Measurements from ENCODE around the gene FADS6. TPM values are rescaled to one million over a fixed set of nuclear protein-coding genes. Genes with fewer than 3 reads are reported as not detected.

The FADS6 gene
- total RNA-seq, 4 donors from 2014 or later, result not detected

DNA sequence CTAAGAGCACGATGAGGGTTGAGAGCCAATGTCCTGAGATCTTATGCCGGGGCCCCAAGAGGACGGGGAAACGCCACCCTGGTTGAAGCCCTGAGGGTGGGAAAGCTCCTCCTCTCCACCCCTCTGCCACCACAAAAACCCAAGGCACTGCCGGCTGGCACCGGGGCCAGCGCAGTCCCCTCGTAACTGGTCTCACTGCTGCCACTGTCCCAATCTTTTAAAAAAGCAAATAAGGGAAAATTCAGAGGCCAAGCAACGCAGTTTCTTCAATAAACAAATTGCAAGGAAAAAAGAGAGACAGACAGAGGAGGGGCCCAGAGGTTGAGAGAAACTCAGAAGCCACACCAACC lies 40.4 kb downstream of the FADS6 start:
- H3K4me3 ChIP-seq, result no peak overlapping the region
- in situ Hi-C loops (cut with MboI; ENCODE audit: low sequenced_read_pairs in 4 of 4), result loop anchor here in 1 of 4 donors (25.0 kb wide), 1 partner anchor 466 kb away; no protein-coding TSS in a partner anchor
- ATAC-seq, result no peak
- no peaks in the 10 kb centered on the region for H3K9me3 ChIP-seq
- TF ChIP-seq, protein P1, sequence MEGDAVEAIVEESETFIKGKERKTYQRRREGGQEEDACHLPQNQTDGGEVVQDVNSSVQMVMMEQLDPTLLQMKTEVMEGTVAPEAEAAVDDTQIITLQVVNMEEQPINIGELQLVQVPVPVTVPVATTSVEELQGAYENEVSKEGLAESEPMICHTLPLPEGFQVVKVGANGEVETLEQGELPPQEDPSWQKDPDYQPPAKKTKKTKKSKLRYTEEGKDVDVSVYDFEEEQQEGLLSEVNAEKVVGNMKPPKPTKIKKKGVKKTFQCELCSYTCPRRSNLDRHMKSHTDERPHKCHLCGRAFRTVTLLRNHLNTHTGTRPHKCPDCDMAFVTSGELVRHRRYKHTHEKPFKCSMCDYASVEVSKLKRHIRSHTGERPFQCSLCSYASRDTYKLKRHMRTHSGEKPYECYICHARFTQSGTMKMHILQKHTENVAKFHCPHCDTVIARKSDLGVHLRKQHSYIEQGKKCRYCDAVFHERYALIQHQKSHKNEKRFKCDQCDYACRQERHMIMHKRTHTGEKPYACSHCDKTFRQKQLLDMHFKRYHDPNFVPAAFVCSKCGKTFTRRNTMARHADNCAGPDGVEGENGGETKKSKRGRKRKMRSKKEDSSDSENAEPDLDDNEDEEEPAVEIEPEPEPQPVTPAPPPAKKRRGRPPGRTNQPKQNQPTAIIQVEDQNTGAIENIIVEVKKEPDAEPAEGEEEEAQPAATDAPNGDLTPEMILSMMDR (IDR thresholded peaks at IDR 0.05 in 4 of 5, conservative IDR thresholded peaks at IDR 0.05 in 1 of 5), result no peak
- no peak for TF ChIP-seq POLR2A (IDR thresholded peaks at IDR 0.05)
- no peaks in the 10 kb centered on the region for H3K4me1 ChIP-seq
- peaks cover 53 to 64% (median 56%) of the 10 kb centered on the region in 3 donors for H3K27me3 ChIP-seq
- no peak for DNase-seq
- intact Hi-C loops (cut with DNase I; ENCODE audit: low total_unique reads), result no loop called here
- no peak overlapping the region for H3K27ac ChIP-seq
- H3K36me3 ChIP-seq, result no peaks in the 10 kb centered on the region

DNA sequence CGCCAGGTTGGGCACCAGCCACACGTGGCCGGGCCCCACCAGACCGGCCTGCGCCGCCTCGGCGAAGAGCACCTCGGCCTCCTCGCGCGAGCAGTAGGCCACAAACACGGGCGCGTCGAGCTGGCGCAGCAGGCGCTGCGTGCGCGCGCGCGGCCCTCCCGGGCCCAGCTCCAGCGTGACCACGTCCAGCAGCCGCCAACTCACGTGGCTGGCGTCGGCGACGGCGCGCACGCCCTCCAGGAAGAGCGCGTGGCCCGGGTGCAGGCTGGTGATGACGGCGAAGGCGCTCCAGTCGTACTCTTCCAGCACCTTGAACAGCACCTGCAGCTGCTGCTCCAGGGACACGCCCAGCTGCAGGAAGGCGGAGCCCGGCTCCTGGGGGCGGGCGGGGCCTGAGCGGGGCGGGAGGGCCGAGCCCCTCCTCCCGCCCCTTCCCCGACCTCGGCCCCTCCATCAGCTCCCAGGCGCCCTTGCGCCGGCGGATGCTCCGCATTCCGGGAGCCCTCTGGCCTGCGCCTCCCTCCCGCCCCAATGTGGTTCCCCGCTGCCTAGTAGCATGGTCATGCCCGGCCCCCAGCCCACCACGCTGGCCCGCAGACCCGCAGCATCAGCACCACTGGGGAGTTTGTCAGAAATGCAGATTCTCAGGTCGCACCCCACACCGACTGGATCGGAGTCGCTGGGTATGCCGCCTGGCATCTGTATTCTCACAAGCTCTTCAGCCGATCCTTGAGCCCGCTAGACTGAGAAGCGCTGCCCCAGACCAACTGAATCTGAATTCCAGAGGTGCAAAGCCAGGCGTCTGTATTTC lies 41.0 kb downstream of the FADS6 start:
- Histone ChIP-seq H3K4me3 (no peak overlapping the region), H3K36me3 (no peaks in the 10 kb centered on the region), H3K27ac (no peak overlapping the region), H3K9me3 (no peaks in the 10 kb centered on the region), H3K27me3 (peaks cover 50 to 62% (median 52%) of the 10 kb centered on the region in 3 donors), H3K4me1 (no peaks in the 10 kb centered on the region)
- ATAC-seq, result no peak
- intact Hi-C loops (cut with DNase I; ENCODE audit: low total_unique reads), result no loop called here
- DNase-seq, result no peak
- in situ Hi-C loops (cut with MboI; ENCODE audit: low sequenced_read_pairs in 4 of 4), result loop anchor here in 1 of 4 donors (25.0 kb wide), 1 partner anchor 465 kb away; no protein-coding TSS in a partner anchor
- TF ChIP-seq POLR2A (IDR thresholded peaks at IDR 0.05), result no peak
- TF ChIP-seq, protein P1 (IDR thresholded peaks at IDR 0.05 in 4 of 5, conservative IDR thresholded peaks at IDR 0.05 in 1 of 5), result no peak

DNA sequence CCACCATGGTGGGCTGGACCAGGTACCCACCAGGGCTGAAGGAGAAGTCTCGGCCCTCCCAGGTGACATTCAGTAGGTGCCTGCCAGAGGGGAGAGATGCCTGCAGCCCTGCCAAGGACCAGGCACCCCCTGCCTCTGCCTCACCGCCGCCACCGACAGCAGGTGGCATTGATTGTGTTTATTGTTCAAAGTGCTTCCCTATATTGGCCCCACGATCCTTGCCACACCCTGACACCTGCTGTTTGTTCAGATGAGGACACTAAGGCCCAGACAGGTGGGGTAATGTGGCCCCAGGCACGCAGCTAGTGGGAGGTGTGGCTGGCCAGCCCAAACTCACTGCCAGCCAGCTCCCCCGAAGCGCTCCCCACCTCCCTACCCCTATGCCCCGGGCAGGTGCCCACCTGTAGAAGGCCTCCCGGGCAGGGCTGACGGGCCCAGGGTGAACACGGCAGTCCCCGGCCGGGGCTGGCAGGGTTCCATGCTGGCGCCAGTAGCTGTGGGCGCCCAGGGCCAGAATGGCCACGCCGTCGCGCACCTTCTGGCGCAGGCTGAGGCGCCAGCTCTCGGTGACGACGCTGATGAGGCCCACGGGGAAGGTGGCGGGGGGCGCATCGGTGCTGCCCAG lies 41.7 kb downstream of the FADS6 start:
- no peaks in the 10 kb centered on the region for H3K4me1 ChIP-seq
- H3K27me3 ChIP-seq, result peaks cover 45 to 56% (median 45%) of the 10 kb centered on the region in 3 donors
- H3K36me3 ChIP-seq, result no peaks in the 10 kb centered on the region
- in situ Hi-C loops (cut with MboI; ENCODE audit: low sequenced_read_pairs in 4 of 4), result loop anchor here in 1 of 4 donors (25.0 kb wide), 1 partner anchor 464 kb away; no protein-coding TSS in a partner anchor
- H3K27ac ChIP-seq, result no peak overlapping the region
- DNase-seq (no peak), ATAC-seq (no peak)
- TF ChIP-seq, protein P1 (IDR thresholded peaks at IDR 0.05 in 4 of 5, conservative IDR thresholded peaks at IDR 0.05 in 1 of 5), result no peak
- TF ChIP-seq POLR2A (IDR thresholded peaks at IDR 0.05), result no peak
- H3K4me3 ChIP-seq, result no peak overlapping the region
- intact Hi-C loops (cut with DNase I; ENCODE audit: low total_unique reads), result no loop called here
- H3K9me3 ChIP-seq, result no peaks in the 10 kb centered on the region

DNA sequence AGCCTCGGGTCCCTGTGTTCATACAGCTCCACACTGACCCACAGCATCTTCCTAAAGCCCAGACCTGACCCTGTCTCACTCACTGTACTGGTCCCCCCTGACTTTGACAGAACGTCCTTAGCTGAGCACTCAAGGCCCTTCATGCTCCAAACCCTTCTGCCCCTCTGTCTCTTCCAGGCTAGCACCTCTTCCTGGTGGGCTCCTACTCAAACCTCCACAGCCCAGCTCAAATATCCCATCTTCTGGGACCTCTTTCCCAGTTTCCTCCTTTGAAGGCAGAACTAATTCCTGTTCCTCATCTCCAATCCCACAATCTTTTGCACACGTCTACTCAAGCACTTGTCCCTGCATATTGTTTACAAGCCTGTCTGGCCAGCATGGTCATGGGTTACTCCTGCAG lies 42.5 kb downstream of the FADS6 start:
- TF ChIP-seq POLR2A (IDR thresholded peaks at IDR 0.05), result no peak
- TF ChIP-seq, protein P1 (IDR thresholded peaks at IDR 0.05 in 4 of 5, conservative IDR thresholded peaks at IDR 0.05 in 1 of 5), result no peak
- Histone ChIP-seq H3K27ac (no peak overlapping the region), H3K4me3 (no peak overlapping the region), H3K36me3 (no peaks in the 10 kb centered on the region), H3K4me1 (no peaks in the 10 kb centered on the region), H3K9me3 (no peaks in the 10 kb centered on the region), H3K27me3 (peaks cover 42 to 55% (median 44%) of the 10 kb centered on the region in 3 donors)
- DNase-seq (no peak), ATAC-seq (no peak)
- intact Hi-C loops (cut with DNase I; ENCODE audit: low total_unique reads), result no loop called here
- in situ Hi-C loops (cut with MboI; ENCODE audit: low sequenced_read_pairs in 4 of 4), result loop anchor here in 1 of 4 donors (25.0 kb wide), 1 partner anchor 464 kb away; no protein-coding TSS in a partner anchor

Measured in gastrocnemius medialis (tissue), 4 donors.